ENCODE measurements around the gene ZNF587.
"Not testable (repeated sequence)": the region's sequence is repeated elsewhere in the genome, so short reads cannot be mapped to it uniquely, and the experiment has no call there.

DNA sequence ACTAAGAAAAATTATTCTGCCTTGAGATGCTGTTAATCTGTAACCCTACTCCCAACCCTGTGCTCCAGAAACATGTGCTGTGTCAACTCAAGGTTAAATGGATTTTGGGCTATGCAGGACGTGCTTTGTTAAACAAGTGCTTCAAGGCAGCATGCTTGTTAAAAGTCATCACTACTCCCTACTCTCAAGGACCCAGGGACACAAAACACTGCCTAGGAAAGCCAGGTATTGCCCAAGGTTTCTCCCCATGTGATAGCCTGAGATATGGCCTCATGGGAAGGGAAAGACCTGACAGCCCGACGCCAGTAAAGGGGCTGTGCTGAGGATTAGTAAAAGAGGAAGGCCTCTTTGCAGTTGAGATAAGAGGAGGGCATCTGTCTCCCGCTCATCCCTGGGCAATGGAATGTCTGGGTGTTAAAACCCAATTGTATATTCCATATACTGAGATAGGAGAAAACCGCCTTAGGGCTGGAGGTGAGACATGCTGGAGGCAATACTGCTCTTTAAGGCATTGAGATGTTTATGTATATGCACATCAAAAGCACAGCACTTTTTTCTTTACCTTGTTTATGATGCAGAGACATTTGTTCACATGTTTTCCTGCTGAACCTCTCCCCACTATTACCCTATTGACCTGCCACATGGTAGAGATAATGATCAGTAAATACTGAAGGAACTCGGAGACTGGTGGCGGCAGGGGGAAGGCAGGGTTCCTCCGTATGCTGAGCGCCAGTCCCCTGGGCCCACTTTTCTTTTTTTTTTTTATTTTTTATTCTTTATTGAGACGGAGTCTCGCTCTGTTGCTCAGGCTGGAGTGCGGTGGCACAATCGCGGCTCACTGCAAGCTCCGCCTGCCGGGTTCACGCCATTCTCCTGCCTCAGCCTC lies 39.0 kb upstream of the ZNF587 start:
- TF ChIP-seq, protein P1, sequence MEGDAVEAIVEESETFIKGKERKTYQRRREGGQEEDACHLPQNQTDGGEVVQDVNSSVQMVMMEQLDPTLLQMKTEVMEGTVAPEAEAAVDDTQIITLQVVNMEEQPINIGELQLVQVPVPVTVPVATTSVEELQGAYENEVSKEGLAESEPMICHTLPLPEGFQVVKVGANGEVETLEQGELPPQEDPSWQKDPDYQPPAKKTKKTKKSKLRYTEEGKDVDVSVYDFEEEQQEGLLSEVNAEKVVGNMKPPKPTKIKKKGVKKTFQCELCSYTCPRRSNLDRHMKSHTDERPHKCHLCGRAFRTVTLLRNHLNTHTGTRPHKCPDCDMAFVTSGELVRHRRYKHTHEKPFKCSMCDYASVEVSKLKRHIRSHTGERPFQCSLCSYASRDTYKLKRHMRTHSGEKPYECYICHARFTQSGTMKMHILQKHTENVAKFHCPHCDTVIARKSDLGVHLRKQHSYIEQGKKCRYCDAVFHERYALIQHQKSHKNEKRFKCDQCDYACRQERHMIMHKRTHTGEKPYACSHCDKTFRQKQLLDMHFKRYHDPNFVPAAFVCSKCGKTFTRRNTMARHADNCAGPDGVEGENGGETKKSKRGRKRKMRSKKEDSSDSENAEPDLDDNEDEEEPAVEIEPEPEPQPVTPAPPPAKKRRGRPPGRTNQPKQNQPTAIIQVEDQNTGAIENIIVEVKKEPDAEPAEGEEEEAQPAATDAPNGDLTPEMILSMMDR (conservative IDR thresholded peaks at IDR 0.05 in 1 of 2, IDR thresholded peaks at IDR 0.05 in 1 of 2; ENCODE audit: extremely low read depth in 1 of 2, insufficient read depth in 1 of 2, low read depth in 1 of 2, low read length in 2 of 2), result not testable (repeated sequence)
- TF ChIP-seq EZH2 (IDR thresholded peaks at IDR 0.05; ENCODE audit: borderline replicate concordance, low read length), result not testable (repeated sequence)
